EL (cell line): ENCODE measurements around the gene ZFYVE9.
A peak's percentile ranks its signal among the peaks of the same experiment; 100 is the strongest.
"Not testable (repeated sequence)": the region's sequence is repeated elsewhere in the genome, so short reads cannot be mapped to it uniquely, and the experiment has no call there.

Experiments
- DNase-seq: peaks from one replicate; pipeline ENCODE4 v3.0.0-alpha.2; 2016

ZFYVE9 gene

DNA sequence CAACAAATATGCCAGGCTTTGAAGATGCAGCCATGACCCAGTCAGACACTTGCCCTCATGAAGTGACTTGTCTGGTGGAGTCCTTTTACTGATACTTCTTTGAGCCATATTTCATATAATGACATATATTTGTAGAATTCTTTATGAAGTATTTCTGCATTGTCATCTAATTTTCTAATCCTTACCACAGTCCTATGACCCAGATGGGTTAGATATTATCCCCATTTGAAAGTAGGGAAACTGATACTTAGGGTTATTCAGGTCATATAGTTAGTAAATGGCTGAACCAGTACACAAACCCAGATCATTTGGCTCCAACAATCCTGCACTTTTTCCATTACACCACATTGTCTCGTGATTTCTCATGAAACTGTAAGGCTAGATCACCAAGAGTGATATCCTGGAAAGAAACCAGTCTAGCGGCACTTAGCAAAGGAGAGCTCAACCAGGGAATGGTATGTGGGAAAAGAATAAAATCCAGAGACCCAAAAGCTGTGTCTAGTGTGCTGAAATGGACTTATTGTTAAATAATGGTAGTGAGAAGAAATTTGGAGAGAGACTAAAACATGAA lies 49.6 kb downstream of the ZFYVE9 start:
- peak; percentile 7 for DNase-seq

DNA sequence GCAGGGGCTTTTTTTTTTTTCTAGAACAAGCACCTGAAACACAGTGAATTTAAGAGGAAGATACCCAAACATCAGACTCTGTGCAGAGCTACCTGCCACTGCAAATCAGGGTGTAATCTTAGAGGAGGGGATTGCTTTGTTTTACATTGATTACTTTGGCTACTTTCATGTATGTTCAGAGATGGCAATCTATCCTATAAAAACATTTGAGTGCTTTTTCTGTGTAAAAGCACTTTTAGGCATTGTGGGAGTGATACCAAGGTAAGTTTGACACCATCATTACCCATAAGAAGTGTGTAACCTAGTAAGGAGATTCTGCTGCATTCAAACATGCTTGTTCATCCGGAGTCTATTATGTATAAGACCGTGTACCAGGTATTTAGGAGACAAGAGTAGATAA lies 50.1 kb downstream of the ZFYVE9 start:
- no peak for DNase-seq

DNA sequence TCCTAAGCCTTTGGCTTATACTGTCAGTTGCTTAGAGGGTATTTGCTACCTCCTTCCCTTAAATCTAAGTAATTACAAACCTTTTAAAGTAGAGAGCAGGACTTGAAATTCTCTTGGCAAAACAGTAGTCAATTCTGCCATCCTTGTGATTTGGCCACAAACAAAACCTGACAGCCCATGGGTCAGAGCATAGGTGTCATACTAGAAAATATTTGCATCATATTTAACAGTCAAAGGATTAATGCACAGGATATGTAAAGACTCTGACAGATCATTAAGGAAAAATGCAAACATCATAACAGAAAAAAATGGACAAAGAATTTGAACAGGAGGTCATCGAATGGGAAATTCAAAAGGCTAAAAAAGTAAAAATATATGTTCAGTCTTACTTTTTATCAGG lies 50.5 kb downstream of the ZFYVE9 start:
- DNase-seq = peak; percentile 62

DNA sequence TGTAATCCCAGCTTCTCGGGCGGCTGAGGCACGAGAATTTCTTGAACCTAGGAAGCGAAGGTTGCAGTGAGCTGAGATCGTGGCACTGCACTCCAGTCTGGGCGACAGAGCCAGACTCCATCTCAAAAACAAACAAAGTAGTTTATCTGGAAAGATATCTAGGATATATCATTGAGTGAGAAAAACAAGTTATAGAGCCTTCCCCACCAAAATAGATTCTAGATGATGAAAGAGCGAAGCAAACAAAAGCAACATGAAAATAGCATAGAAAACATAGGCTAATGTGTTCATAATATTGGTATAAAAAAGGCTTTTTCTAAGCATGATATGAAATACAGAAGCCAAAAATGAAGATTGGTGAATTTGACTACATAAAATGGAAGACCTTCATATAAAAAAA lies 52.1 kb downstream of the ZFYVE9 start:
- no peak for DNase-seq

DNA sequence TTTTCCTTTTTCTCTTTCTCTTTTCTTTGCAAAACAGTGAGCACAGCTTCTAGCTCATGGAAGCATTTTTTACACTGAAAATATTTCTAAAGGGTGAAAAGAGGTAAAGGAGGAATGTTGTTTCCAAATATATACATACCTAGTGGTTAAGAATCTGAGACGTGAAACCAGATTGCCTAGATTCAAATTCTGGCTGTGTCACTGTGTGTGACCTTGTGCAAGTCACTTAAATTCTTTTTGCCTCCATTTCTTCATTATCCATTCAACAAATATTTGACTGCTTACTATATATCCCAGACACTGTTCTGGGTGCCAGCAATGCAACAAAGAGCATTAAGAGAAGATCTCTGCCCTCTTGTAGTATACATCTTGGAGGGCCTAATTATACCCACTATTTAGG lies 53.3 kb downstream of the ZFYVE9 start:
- DNase-seq = peak; percentile 22

DNA sequence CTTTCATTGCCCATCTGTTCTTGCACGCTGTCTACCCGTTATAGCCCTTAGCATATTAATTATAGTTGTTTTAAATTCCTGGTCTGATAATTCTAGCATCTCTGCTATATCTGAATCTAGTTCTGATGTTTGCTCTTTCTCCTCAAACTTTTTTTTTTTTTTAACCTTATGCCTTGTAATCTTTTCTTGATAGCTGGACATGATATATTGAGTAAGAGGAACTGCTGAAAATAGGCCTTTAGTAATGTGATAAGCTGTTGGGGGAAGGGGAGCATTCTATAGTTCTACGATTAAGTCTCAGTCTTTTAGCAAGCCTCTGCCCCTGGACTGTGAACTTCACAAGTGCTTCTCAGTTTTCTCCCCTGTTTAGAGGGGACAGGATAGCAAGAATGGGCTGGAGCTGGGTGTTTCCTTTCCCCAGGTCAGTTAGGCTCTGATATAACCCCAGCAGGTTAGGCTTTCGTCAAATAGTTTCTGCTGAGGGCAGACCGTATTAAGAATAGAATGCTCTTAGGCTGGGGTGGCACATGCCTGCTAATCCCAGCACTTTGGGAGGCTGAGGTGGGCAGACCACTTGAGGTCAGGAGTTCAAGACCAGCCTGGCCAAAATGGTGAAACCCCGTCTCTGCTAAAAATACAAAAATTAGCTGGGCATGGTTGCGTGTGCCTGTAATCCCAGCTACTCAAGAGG lies 62.2 kb downstream of the ZFYVE9 start:
- no peak for DNase-seq

- DNase-seq = no peak
These were observed 62.8 kb downstream of the ZFYVE9 start for GRCh38 chr1:52204696-52205095.

- DNase-seq = not testable (repeated sequence)
These were observed 64.8 kb downstream of the ZFYVE9 start for GRCh38 chr1:52206686-52207085.

- DNase-seq = no peak
These were observed 67.5 kb downstream of the ZFYVE9 start for GRCh38 chr1:52209429-52209828.

DNA sequence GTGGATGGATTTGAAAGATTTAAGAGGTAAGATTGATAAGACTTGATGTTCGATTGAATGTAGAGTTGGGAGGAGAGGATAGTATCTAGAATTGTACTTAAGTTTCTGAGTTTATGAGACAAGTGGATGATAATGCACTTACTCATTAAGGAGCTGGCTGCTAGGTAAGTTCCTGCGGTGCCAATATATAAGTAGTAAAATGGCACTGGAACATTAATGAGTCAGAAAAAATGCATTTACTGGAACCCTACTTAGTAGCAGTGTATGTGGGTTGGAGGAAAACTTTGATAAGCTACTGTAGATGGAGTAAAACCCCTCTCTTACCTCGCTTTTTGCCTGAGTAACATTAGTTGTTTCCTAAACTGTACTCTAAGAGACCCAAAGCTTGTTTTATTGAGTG lies 68.2 kb downstream of the ZFYVE9 start:
- DNase-seq = peak; percentile 12

GRCh38 chr1:52216907-52217458 lies 75.1 kb downstream of the ZFYVE9 start:
- DNase-seq = no peak

DNA sequence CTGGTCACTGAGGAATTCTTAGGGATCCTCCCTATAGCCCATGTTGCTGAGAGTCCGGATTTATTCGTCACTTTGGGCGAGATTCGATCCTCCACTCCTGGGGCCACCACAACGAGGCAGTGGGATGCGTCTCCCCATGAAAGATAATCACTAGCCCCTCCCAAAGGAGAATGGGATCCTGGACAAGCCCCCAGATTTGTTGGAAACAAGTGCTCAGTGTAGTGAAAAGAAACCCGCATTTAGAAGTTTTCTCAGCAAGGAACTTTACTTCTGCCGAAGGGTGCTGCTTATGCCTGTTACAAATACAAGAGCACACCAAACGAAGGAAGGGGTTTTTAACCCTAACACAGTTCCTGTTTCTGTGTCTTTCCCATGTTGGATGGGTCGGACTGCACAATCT lies 83.3 kb downstream of the ZFYVE9 start:
- no peak for DNase-seq

DNA sequence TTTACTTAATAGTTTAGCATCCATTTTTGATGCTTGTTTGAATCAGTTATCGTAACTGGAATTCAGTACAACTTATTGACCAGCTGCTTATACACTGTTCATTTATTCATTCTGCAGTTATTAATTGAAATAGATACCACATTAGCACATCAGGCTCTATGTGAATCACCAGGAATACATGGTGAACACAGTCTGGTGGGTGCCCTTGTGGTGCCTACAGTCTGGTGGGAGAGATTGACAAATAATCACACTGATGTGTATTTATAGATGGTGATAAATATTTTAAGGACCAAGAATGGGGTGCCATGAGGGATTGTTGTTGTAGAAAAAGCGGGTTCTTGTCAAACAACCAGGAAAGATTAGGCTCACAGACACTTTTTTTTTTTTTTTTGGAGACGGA lies 87.6 kb downstream of the ZFYVE9 start:
- no peak for DNase-seq

DNA sequence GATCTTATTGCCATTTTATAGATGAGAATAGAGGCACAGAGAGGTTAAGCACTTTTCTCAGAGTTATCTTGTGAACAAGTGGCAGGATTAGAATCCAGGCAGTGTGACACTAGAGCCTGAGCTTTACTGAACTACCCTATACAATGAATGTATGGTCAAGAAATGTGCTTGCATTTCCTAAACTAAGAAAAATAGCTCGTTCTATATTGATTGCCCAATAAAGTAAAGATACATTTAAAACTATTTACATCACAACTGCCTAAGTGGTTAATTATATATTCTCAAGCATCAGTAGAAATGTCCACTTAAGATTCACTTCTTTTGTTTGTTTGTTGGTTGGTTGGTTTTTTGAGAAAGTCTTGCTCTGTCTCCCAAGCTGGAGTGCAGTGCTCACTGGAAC lies 91.6 kb downstream of the ZFYVE9 start:
- DNase-seq = no peak

DNA sequence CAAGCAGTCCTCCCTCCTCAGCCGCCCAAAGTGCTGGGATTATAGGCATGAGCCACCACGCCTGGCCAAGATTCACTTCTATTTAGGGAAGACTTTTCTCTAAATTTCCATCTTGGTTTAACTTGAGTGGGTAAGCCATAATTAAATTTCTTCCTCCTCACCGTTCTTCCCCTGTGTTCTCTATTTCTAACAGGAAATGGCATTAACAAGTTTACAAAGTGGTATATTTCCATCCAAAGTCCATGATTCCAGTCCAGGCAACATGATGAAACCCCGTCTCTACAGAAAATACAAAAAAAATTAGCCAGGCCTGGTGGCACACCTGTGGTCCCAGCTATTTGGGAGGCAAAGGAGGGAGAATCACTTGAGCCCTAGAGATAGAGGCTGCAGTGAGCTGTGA lies 92.1 kb downstream of the ZFYVE9 start:
- no peak for DNase-seq

- no peak for DNase-seq
These were observed 92.8 kb downstream of the ZFYVE9 start for GRCh38 chr1:52234708-52235107.

- no peak for DNase-seq
These were observed 93.8 kb downstream of the ZFYVE9 start for GRCh38 chr1:52235646-52236045.

- peak; percentile 82 for DNase-seq
These were observed 95.5 kb downstream of the ZFYVE9 start for GRCh38 chr1:52237430-52237829.

DNA sequence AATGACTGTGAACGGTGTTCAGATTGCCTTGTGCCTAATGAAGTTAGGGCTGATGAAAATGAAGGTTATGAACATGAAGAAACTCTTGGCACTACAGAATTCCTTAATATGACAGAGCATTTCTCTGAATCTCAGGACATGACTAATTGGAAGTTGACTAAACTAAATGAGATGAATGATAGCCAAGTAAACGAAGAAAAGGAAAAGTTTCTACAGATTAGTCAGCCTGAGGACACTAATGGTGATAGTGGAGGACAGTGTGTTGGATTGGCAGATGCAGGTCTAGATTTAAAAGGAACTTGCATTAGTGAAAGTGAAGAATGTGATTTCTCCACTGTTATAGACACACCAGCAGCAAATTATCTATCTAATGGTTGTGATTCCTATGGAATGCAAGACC lies 96.6 kb downstream of the ZFYVE9 start:
- DNase-seq = peak; percentile 78

GRCh38 chr1:52238887-52239707 lies 97.2 kb downstream of the ZFYVE9 start:
- peak; percentile 49 for DNase-seq

DNA sequence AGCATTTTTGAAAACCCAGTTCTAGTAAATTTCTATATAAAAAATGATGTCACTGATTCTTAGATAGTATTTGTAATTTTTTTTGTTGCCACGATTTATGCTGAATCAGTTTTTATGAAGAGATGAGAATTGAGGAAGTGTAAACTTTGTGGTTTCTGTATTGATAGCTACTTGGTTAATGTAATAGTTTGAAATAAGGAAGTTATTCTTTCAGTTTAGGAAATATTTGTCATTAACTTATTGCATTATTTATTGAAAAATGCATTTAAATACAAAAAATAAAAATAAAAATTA lies 97.8 kb downstream of the ZFYVE9 start:
- DNase-seq = no peak

DNA sequence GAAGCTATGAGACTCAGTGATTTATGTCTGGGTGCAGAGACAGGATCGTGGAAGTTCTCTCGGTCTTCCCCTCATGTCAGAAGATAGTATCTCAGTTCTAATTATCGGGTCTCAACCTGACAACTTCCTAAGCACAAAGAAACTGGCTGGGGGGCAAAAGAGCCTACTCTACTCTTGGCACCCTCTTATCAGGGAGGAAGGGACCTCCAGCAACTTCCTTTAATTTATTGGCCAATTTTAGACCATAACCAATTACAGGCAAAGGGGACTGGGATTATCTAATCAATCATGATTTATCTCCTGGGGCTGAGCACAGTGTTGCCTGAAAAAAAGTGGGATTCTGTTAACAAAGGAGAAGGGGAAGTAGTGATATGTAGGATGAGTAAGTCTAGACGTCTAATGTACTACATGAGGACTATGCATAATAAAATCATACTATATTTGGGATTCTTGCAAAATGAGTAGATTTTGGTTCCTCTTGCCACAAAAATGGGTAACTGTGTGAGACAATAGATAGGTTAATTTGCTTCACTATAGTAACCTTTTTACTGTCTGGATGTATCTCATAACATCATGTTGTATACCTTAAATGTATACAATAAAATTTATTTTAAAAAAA lies 98.8 kb downstream of the ZFYVE9 start:
- no peak for DNase-seq

DNA sequence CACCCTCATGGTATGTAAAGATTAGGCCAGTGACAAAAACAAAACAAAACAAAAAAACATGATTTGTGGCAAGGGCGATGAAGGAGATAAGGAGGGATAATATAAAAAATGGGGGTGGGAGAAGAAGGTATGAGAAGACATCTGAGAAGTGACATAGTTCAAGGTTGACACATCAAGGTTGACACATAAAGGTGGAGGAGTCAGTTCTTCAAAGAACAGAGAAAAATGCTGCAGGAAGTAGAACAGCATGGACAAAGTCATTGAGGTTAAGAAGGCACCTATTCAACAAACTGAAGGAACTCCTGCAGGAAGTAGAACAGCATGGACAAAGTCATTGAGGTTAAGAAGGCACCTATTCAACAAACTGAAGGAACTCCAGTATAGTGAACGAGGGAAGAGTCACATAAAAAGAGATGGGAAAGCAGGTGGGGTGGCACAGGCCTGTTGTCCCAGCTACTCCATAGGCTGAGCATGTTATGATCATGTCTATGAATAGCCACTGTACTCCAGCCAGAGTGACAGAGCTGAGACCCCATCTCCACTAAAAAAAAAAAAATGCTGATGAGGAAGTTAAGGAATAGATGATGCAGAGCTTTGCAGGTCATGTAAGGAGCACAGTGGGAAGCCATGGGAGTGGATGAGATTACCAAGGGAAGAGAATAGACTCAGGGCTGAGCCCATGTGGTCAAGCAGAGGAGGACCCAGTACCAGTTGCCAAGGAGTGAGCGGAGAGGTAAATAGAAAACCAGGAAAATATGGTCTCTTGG lies 101.5 kb downstream of the ZFYVE9 start:
- DNase-seq = no peak
